Measurements from ENCODE around the gene TRAM2.

GRCh38 chr6:52500238-52501129 lies 76.4 kb downstream of the TRAM2 start:
- no peak for TF ChIP-seq POLR2A (IDR thresholded peaks at IDR 0.05; ENCODE audit: low read depth, low read length)
- TF ChIP-seq TAF1 (IDR thresholded peaks at IDR 0.05; ENCODE audit: borderline replicate concordance, low read depth, low read length) = no peak
